Smooth muscle cell (in vitro differentiated cells): ENCODE results near the gene ZBTB20. TPM values are rescaled to one million over a fixed set of nuclear protein-coding genes. Genes with fewer than 3 reads are reported as not detected.

Experiments used
- DNase-seq: peaks from one replicate; lab custom pipeline; 2025; ENCODE audit not compliant: unreplicated experiment; lab: John Stamatoyannopoulos, UW
- H2AFZ ChIP-seq: fragments of 200-600 bp; sonication (generic); 2 replicates; pipeline ENCODE4 v1.6.0; 2016; ENCODE audit warnings: antibody characterized with exemption, low read depth, mild to moderate bottlenecking
- H3F3A ChIP-seq: fragments of 200-600 bp; sonication (generic); 2 replicates; pipeline ENCODE4 v1.6.0; 2017; ENCODE audit warnings: antibody characterized with exemption, low read depth
- H3K27ac ChIP-seq: fragments of 200-600 bp; sonication (generic); 2 replicates; pipeline ENCODE4 v1.5.1; 2016; ENCODE audit warnings: low read depth, mild to moderate bottlenecking
- H3K27me3 ChIP-seq: fragments of 200-600 bp; sonication (generic); 2 replicates; pipeline ENCODE4 v1.6.1; 2016; ENCODE audit warnings: low read depth, mild to moderate bottlenecking
- H3K36me3 ChIP-seq: fragments of 200-600 bp; sonication (generic); 2 replicates; pipeline ENCODE4 v1.5.1; 2016; ENCODE audit warnings: low read depth
- H3K4me1 ChIP-seq: fragments of 200-600 bp; sonication (generic); 2 replicates; pipeline ENCODE4 v1.5.1; 2016; ENCODE audit warnings: low read depth
- H3K4me2 ChIP-seq: fragments of 200-600 bp; sonication (generic); 2 replicates; pipeline ENCODE4 v1.6.0; 2016; ENCODE audit warnings: mild to moderate bottlenecking
- H3K4me3 ChIP-seq: fragments of 200-600 bp; sonication (generic); 2 replicates; pipeline ENCODE4 v1.5.1; 2016; ENCODE audit warnings: mild to moderate bottlenecking
- H3K79me2 ChIP-seq: fragments of 200-600 bp; sonication (generic); 2 replicates; pipeline ENCODE4 v1.6.0; 2016; ENCODE audit warnings: low read depth, mild to moderate bottlenecking
- H3K9ac ChIP-seq: fragments of 200-600 bp; sonication (generic); 2 replicates; pipeline ENCODE4 v1.6.0; 2016; ENCODE audit warnings: low read depth
- H3K9me3 ChIP-seq: fragments of 200-600 bp; sonication (generic); replicated peaks from 2 replicates; pipeline ENCODE4 v1.5.1; 2016; ENCODE audit warnings: low read depth
- H4K20me1 ChIP-seq: fragments of 200-600 bp; sonication (generic); 2 replicates; pipeline ENCODE4 v1.6.0; 2016; ENCODE audit warnings: low read depth
- CTCF ChIP-seq: fragments of 200-600 bp; sonication (generic); IDR thresholded peaks from 2 replicates; pipeline ENCODE4 v1.5.1; 2017; ENCODE audit warnings: borderline replicate concordance, mild to moderate bottlenecking, antibody characterized with exemption; ENCODE audit not compliant: insufficient read depth, poor library complexity, severe bottlenecking
- WGBS: methylation state at CpG from one replicate; pipeline ENCODE4 v1.1.7; 2016; ENCODE audit warnings: low lambda C conversion rate; 5-methylcytosine and 5-hydroxymethylcytosine counted together
- polyA plus RNA-seq: library from polyadenylated mRNA; unstranded; fragments of >200 nt; fragmentation: Nextera tagmentation; extraction: Ambion mirVana; gene quantifications from 2 replicates; pipeline ENCODE4 v1.2.1, GENCODE V29; 2016
- total RNA-seq: library from RNA; depleted of rRNA; stranded (reverse); fragments of >200 nt; gene quantifications from 2 replicates; pipeline ENCODE4 v1.2.3, GENCODE V29; 2014

ZBTB20 gene
- total and polyA plus RNA-seq, 2 experiments from 2014 or later = 4.9 to 6.8 TPM

DNA sequence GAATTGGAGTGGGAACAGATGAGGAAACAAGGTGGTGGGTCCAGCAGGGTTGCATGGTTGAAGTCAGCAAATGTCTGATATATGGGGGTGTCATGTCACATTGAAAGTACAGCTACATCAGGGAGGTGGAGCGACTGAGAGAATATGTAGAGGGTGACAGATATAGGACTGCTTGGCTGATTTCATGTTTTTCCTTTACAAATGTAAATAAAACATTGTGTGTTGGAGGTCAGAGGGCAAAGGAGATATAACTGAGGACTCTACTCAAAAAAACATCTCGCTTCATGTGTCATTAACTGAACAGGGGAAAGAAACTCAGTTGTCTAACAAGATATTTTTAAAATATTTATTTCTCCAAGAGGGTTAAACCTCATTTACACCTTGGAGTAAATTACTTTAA is 675.6 kb downstream of the ZBTB20 start:
- Histone ChIP-seq H3K27ac (no peak overlapping the region), H3K79me2 (no peaks in the 10 kb centered on the region), H4K20me1 (peaks cover 5% of the 10 kb centered on the region), H3K9me3 (no peaks in the 10 kb centered on the region), H3K4me2 (no peak overlapping the region), H3K27me3 (no peaks in the 10 kb centered on the region), H3F3A (no peaks in the 10 kb centered on the region), H3K9ac (no peak overlapping the region), H3K4me3 (no peak overlapping the region), H3K36me3 (no peaks in the 10 kb centered on the region), H2AFZ (no peak overlapping the region), H3K4me1 (no peaks in the 10 kb centered on the region)
- DNase-seq = no peak
- no peak for TF ChIP-seq CTCF
- WGBS = 89% methylated on average over 2 of the region's 2 CpGs

DNA sequence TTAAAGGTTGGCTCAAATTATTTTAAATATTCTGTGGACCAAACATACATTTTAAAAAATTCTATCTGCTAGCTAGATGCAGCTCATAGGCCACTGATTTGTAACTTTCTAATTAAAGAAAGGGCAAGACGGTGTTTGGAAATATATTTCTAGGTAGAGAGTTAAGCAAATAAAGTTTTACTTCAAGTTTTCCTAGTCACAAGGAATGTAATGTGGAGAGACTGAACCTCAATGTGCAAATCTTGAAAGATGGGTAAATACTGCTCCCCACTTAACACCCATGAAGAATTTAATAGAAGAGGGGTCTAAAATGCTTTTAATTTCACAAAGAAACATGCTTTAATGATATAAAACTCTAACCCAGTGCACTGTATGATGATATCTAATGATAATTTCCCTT is 678.0 kb downstream of the ZBTB20 start:
- DNase-seq = no peak
- Histone ChIP-seq H3K4me2 (no peak overlapping the region), H3K27ac (no peak overlapping the region), H3K9me3 (no peaks in the 10 kb centered on the region), H3K4me1 (no peaks in the 10 kb centered on the region), H3K4me3 (no peak overlapping the region), H2AFZ (no peak overlapping the region), H3K79me2 (no peaks in the 10 kb centered on the region), H3K9ac (no peak overlapping the region), H3F3A (no peaks in the 10 kb centered on the region), H4K20me1 (peaks cover 5% of the 10 kb centered on the region), H3K27me3 (no peaks in the 10 kb centered on the region), H3K36me3 (no peaks in the 10 kb centered on the region)
- 92% methylated on average over 1 of the region's 1 CpG for WGBS
- TF ChIP-seq CTCF = no peak

- Histone ChIP-seq H3K4me1 (no peaks in the 10 kb centered on the region), H3K27ac (no peak overlapping the region), H3K9me3 (no peaks in the 10 kb centered on the region), H2AFZ (no peak overlapping the region), H3F3A (no peaks in the 10 kb centered on the region), H3K36me3 (no peaks in the 10 kb centered on the region), H3K4me3 (no peak overlapping the region), H3K79me2 (no peaks in the 10 kb centered on the region), H3K27me3 (no peaks in the 10 kb centered on the region), H4K20me1 (peaks cover 5% of the 10 kb centered on the region), H3K9ac (no peak overlapping the region), H3K4me2 (no peak overlapping the region)
- no peak for TF ChIP-seq CTCF
- WGBS = 97% methylated on average over 4 of the region's 4 CpGs
- DNase-seq = no peak
Observed at GRCh38 chr3:114466816-114467215, 680.3 kb downstream of the ZBTB20 start.

DNA sequence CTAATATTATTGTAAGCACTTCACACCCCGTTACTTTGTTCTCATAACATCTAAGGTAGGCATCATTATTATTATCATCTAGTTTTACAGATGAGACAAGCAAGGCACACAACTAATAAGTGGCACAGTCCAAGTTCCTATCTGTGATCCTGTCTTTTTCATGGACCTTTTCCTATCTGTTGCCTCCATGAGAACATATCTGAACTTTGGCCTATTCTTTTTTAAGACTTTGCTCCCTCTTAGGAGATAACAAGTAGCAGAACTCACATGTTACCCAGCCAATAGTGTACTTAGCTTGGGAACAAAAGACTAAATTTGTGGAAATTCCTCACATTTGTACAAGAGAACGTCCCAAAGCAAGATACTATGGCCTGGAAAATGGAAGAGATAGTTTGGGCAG is 680.8 kb downstream of the ZBTB20 start:
- WGBS = 79% methylated on average over 2 of the region's 2 CpGs
- TF ChIP-seq CTCF = no peak
- Histone ChIP-seq H3K4me3 (no peak overlapping the region), H3K79me2 (no peaks in the 10 kb centered on the region), H3K36me3 (no peaks in the 10 kb centered on the region), H3K27ac (no peak overlapping the region), H3F3A (no peaks in the 10 kb centered on the region), H3K4me1 (no peaks in the 10 kb centered on the region), H3K9me3 (no peaks in the 10 kb centered on the region), H3K9ac (no peak overlapping the region), H4K20me1 (peaks cover 5% of the 10 kb centered on the region), H2AFZ (no peak overlapping the region), H3K27me3 (no peaks in the 10 kb centered on the region), H3K4me2 (no peak overlapping the region)
- no peak for DNase-seq
